ENCODE measurements around the gene FAM20C.

Gene FAM20C

DNA sequence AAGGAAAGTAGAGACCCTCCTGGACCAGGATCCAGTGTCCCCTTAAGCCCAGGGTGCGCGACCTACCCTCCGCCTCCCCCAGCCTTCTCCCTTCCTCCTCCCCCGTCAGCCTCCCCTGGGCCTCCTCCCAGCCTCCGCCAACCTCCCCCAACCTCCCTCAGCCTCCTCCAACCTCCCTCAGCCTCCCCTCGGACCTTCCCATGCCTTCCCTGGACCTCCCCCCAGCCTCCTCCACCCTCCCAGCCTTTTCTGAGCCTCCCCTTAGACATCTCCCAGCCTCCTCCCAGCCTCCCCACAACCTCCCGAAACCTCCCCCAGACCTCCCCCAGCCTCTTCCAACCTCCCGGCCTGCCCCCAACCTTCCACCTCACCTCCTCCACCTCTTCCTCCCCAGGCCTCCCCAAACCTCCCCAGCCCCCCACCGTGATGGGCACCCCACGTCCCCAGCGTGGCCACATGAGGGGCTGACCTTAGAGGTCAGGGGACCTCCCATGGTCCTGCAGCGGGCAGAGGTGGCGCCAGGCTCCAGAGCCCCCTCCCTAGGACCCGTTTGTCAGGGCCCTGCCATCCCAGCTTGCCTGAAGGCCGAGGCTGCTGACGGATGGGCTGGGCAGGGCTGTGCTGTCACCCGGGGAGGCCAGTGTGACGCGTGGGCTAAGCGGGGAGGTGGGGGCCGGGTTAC, 18.8 kb downstream of the FAM20C start:
- no peaks in the 10 kb centered on the region for H3K9me3 Mint-ChIP-seq
- no peak for DNase-seq (ENCODE audit: low spot score)
- no peak overlapping the region for H3K4me3 Mint-ChIP-seq
- no peaks in the 10 kb centered on the region for H3K36me3 Mint-ChIP-seq (ENCODE audit: low read depth)
- no peak overlapping the region for H3K27ac Mint-ChIP-seq
- H3K27me3 Mint-ChIP-seq (ENCODE audit: low read depth) = no peaks in the 10 kb centered on the region
- no peaks in the 10 kb centered on the region for H3K4me1 Mint-ChIP-seq (ENCODE audit: low read depth)

DNA sequence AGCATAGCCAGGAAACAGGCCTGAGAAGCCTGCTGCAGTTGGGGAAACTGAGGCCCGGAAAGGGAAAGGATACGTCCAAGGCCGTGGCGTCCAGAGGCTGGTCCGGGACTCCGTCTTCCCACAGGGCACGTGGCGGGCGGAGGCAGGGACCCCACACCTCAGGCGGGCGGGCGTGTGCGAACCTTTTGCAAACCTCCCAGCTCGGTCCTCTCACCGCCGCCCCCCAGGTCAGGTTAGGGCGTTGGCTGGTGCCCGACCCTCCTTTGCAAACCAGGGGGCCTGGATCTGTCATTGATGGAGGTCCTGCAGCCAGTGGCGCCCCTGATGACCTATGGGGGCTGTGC, 19.3 kb downstream of the FAM20C start:
- H3K4me3 Mint-ChIP-seq = no peak overlapping the region
- DNase-seq (ENCODE audit: low spot score) = no peak
- no peaks in the 10 kb centered on the region for H3K9me3 Mint-ChIP-seq
- H3K36me3 Mint-ChIP-seq (ENCODE audit: low read depth) = no peaks in the 10 kb centered on the region
- no peaks in the 10 kb centered on the region for H3K4me1 Mint-ChIP-seq (ENCODE audit: low read depth)
- H3K27ac Mint-ChIP-seq = no peak overlapping the region
- H3K27me3 Mint-ChIP-seq (ENCODE audit: low read depth) = no peaks in the 10 kb centered on the region

DNA sequence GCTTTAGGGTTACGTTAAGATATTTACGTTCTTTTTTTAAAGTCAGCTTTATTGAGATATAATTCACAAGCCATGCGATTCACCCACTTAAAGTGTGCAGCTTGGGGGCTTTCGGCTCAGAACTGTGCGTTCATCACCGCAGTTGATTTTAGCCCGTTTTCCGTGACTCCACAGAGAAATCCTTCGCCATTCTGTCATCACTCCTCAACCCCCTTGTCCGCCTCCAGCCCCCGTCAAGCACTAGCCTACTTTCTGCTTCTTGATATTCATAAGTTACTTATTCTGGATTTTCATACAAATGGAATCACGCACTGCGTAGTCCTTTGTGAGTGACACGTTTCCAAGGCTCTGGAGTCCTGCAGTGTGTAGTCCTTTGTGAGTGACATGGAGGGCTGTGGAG, 20.4 kb downstream of the FAM20C start:
- H3K4me1 Mint-ChIP-seq (ENCODE audit: low read depth) = no peaks in the 10 kb centered on the region
- H3K27me3 Mint-ChIP-seq (ENCODE audit: low read depth) = no peaks in the 10 kb centered on the region
- H3K4me3 Mint-ChIP-seq = no peak overlapping the region
- DNase-seq (ENCODE audit: low spot score) = no peak
- no peak overlapping the region for H3K27ac Mint-ChIP-seq
- H3K36me3 Mint-ChIP-seq (ENCODE audit: low read depth) = no peaks in the 10 kb centered on the region
- no peaks in the 10 kb centered on the region for H3K9me3 Mint-ChIP-seq

DNA sequence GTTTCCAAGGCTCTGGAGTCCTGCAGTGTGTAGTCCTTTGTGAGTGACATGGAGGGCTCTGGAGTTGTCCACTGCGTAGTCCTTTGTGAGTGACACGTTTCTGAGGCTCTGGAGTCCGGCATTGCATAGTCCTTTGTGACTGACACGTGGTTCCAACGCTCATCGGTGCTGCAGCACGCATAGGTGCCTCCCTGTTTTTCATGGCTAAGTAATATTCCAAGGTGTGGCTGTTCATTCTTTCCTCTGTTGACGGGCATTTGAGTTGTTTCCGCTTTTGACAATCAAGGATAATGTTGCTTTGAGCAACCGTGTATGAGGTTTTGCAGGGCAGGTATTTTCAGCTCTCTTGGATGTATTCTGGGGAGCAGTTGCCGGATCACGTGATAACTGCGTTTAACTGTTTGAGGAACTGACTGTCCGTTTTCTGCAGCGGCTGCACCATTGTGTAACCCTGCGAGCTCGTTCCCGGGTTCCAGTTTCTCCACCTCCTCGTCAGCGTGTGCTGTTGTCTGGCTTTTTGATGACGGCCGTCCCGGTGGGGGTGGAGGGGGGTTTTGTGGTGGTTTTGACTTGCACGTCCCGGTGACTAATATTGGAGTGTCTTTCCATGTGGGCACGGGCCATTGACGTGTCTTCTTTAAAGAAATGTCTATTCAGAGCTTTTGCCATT, 21.1 kb downstream of the FAM20C start:
- Mint-ChIP-seq H3K36me3 (ENCODE audit: low read depth) (no peaks in the 10 kb centered on the region), H3K9me3 (no peaks in the 10 kb centered on the region), H3K4me1 (ENCODE audit: low read depth) (no peaks in the 10 kb centered on the region), H3K27ac (no peak overlapping the region), H3K4me3 (no peak overlapping the region), H3K27me3 (ENCODE audit: low read depth) (no peaks in the 10 kb centered on the region)
- DNase-seq (ENCODE audit: low spot score) = no peak

DNA sequence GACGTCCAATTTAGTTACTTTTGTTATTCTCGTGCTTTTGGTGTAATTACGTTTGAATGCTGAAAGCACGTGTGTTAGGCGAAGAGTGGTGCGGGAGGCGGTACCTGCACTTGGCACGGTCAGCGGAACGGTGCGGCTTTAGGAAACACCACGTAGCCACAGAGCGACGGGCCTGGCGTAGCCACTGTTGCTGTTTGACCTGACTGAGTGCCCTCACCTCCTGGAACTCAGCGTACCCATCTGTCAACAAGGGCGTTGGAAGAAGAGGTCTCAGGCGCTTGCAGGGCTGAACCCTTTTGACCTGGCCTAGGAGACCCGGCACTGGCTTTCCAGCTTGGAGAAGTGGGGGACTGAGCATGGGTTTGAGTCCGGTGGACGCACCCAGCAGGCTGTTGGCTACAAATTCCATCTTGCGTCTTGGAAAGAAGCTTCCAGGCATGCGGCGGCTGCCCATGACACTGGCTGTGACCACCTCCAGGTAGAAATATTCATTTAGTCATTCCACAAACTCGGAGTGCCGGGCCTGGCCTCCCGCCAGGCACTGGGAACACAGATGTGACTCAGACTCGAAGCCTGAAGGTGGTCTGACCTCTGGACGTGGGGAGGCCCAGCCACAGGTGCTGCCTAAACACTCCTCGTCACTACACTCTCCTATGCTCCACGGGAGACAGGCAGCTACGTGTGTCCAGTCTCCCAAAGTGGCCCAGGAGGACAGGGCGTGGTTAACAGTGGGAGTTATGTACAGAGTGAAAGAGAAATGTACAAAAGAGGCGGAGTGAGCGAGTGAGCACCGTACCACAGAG, 22.2 kb downstream of the FAM20C start:
- no peak for DNase-seq (ENCODE audit: low spot score)
- Mint-ChIP-seq H3K4me1 (ENCODE audit: low read depth) (no peaks in the 10 kb centered on the region), H3K36me3 (ENCODE audit: low read depth) (no peaks in the 10 kb centered on the region), H3K4me3 (no peak overlapping the region), H3K9me3 (no peaks in the 10 kb centered on the region), H3K27me3 (ENCODE audit: low read depth) (no peaks in the 10 kb centered on the region), H3K27ac (no peak overlapping the region)

DNA sequence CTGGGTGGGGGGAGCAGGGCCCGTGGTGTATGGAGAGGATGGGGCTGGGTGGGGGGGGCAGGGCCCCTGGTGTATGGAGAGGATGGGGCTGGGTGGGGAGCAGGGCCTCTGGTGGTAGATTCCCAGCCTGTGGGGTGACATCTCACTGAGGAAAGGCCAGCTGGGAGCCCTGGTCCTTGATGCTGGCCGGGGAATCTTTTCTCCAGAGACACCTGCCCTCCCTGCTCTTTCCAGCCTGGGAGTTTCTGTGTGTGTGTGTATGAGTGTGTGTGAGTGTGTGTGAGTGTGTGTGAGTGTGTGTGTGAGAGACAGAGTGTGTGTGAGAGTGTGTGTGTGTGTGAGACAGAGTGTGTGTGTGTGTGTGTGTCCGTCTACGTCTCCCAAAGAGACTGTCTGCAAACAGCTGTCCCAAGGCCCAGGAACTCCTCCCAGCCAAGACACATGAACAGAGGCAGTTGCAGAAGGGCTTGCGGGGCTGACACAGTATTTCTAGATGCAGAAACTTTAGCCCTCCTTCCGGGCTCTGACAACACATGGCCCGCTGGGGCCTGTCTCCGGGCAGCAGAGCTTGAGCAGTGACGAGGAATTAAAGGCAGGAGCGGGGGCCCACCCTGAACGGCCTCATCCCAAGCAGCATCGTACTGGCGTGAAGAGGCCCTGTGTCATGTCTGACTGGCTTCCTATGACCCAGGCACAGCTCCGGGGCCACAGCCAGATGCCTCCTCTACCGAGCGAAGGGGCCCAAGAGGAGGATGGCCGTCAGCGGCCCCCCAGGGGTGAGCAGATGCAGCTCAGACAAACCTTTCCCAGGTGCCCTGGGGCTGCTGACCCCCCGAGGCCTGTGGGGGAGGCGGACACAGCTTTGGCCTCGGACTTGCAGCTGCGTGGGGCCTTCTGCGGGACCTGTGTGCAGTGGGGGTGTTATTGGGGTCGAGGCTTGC, 24.3 kb downstream of the FAM20C start:
- H3K4me3 Mint-ChIP-seq = no peak overlapping the region
- no peak for DNase-seq (ENCODE audit: low spot score)
- no peaks in the 10 kb centered on the region for H3K27me3 Mint-ChIP-seq (ENCODE audit: low read depth)
- no peak overlapping the region for H3K27ac Mint-ChIP-seq
- H3K9me3 Mint-ChIP-seq = no peaks in the 10 kb centered on the region
- H3K4me1 Mint-ChIP-seq (ENCODE audit: low read depth) = no peaks in the 10 kb centered on the region
- no peaks in the 10 kb centered on the region for H3K36me3 Mint-ChIP-seq (ENCODE audit: low read depth)

DNA sequence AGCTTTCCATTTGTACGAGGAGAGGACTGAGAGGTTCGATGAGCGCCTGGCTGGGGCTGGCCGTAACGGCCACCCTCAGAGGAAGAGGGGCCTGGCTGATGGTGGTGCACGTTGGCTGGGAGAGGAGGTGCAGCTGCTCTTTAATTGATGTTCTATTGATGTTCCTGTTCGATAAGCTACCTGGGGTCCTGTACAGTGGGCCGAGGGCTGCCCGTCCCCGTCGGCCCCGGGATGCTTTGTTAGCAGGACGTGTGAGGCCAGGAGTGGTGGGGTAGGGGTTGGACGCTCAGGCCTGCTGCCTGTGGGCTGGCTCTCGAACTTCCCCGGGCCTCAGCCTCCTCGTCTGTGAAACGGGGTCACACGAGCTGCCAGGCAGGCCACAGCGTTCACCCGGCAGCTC, 25.4 kb downstream of the FAM20C start:
- DNase-seq (ENCODE audit: low spot score) = no peak
- Mint-ChIP-seq H3K9me3 (no peaks in the 10 kb centered on the region), H3K27me3 (ENCODE audit: low read depth) (no peaks in the 10 kb centered on the region), H3K4me3 (no peak overlapping the region), H3K4me1 (ENCODE audit: low read depth) (no peaks in the 10 kb centered on the region), H3K27ac (no peak overlapping the region), H3K36me3 (ENCODE audit: low read depth) (no peaks in the 10 kb centered on the region)

DNA sequence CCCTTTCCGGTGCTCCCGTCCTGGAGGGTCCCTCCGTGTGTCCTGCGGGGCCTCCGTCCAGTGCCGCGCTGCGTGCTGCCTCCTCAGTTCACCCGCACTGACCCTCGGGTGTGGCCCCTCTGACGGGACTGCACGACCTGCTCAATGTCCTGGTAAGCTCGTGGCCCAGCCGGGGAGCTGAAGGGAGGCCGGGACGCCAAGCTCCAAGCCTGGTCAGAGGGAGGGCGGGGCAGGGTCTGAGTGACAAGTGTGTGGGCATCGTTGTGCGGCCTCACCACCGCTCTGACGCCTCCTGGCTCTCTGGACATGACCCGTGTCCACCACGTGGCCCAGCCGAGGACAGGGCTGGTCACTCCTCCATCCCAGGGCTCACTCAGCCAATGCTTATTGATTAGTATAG, 25.9 kb downstream of the FAM20C start:
- Mint-ChIP-seq H3K36me3 (ENCODE audit: low read depth) (no peaks in the 10 kb centered on the region), H3K27ac (no peak overlapping the region), H3K4me1 (ENCODE audit: low read depth) (no peaks in the 10 kb centered on the region), H3K27me3 (ENCODE audit: low read depth) (no peaks in the 10 kb centered on the region), H3K4me3 (no peak overlapping the region), H3K9me3 (no peaks in the 10 kb centered on the region)
- no peak for DNase-seq (ENCODE audit: low spot score)

DNA sequence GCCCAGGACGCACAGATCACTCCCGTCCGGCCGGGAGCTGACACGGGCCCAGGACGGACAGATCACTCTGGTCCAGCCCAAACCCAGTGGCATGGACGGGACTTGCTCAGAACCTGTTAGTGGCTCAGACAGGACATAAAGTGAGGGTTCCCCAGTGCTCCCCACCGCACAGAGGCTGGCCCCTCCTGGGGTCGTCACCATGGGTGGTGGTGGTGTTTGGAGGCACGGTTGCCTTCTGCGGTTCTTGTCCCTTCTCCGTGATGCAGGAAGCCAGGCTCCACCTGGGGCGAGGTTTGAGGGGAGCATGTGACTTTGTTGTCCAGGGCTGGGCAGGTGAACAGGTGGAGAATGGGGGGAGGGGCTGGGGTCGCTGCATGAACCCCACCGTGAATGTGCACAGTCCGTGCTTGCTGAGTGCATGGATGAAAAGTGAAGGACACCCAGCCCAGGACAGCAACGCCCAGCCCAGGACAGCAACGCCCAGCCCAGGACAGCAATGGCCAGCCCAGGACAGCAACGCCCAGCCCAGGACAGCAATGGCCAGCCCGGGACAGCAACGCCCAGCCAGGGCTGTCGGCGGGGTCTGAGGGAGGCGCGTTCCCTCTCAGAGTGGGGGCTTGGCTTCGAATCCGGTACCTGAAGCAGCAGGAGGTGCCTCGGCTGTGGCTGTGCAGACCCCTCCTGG, 26.7 kb downstream of the FAM20C start:
- Mint-ChIP-seq H3K27me3 (ENCODE audit: low read depth) (no peaks in the 10 kb centered on the region), H3K4me1 (ENCODE audit: low read depth) (no peaks in the 10 kb centered on the region), H3K9me3 (no peaks in the 10 kb centered on the region), H3K27ac (no peak overlapping the region), H3K4me3 (no peak overlapping the region), H3K36me3 (ENCODE audit: low read depth) (no peaks in the 10 kb centered on the region)
- DNase-seq (ENCODE audit: low spot score) = no peak

DNA sequence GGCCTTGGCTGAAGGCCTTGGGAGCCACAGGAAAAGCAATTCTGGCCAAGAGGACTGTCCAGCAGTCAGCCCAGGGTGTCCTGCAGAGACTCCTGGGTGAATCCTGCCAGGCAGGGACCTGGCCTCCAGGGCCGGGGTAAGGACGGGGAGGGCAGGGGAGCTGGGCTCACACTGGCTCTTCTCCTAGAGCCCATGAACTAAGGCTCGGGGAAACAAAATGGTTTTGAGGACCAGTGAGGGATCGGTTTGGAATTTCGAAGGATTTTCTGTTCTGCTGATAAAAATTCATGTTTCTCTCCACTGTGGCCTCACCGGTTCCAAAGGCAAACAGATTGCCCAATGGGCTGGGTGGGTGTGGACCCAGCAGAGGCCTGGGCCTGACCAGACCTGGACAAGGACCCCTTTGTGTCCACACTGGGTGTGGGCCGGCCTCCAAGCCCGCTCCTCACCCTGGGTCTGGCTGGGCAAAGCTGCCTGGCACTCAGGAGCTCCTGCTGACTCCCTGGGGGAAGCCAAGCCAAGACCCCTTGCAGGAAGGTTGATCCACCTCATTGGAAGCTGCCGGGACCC, 27.3 kb downstream of the FAM20C start:
- Mint-ChIP-seq H3K27me3 (ENCODE audit: low read depth) (no peaks in the 10 kb centered on the region), H3K27ac (no peak overlapping the region), H3K9me3 (no peaks in the 10 kb centered on the region), H3K36me3 (ENCODE audit: low read depth) (no peaks in the 10 kb centered on the region), H3K4me1 (ENCODE audit: low read depth) (no peaks in the 10 kb centered on the region), H3K4me3 (no peak overlapping the region)
- no peak for DNase-seq (ENCODE audit: low spot score)

DNA sequence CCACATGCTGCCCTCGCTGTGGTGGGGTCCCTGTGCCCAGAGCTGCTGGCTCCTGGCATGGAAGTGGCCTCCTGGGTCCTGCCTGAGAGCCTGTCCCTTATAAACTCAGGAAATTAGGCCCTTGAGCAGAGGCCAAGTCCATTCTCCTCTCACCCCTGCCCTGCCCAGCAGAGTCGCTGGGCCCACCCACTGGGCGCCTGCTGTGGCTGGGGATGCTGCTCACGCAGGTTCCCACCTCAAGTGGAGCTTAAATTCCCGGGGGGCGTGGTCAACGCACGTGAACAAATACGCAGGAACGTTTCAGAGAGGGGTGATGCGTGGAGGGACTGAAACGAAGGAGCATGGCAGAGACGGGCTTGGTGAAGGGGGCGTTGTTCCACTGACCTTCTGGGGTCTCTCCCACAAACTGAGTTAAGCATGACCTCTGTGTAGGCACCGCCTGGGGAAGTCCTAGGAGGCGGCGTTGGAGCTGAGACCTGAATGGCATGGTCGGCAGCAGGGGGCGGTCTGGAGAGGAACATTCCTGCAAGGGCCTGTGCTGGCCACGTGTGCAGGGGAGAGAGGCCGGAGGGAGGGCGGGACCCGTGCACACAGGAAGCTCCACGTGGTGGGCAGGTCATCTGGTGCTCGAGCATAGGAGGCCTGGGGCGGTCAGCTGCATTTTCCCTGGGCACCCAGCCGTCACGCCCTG, 27.9 kb downstream of the FAM20C start:
- Mint-ChIP-seq H3K9me3 (no peaks in the 10 kb centered on the region), H3K27me3 (ENCODE audit: low read depth) (no peaks in the 10 kb centered on the region), H3K4me3 (no peak overlapping the region), H3K27ac (no peak overlapping the region), H3K4me1 (ENCODE audit: low read depth) (no peaks in the 10 kb centered on the region), H3K36me3 (ENCODE audit: low read depth) (no peaks in the 10 kb centered on the region)
- DNase-seq (ENCODE audit: low spot score) = no peak

DNA sequence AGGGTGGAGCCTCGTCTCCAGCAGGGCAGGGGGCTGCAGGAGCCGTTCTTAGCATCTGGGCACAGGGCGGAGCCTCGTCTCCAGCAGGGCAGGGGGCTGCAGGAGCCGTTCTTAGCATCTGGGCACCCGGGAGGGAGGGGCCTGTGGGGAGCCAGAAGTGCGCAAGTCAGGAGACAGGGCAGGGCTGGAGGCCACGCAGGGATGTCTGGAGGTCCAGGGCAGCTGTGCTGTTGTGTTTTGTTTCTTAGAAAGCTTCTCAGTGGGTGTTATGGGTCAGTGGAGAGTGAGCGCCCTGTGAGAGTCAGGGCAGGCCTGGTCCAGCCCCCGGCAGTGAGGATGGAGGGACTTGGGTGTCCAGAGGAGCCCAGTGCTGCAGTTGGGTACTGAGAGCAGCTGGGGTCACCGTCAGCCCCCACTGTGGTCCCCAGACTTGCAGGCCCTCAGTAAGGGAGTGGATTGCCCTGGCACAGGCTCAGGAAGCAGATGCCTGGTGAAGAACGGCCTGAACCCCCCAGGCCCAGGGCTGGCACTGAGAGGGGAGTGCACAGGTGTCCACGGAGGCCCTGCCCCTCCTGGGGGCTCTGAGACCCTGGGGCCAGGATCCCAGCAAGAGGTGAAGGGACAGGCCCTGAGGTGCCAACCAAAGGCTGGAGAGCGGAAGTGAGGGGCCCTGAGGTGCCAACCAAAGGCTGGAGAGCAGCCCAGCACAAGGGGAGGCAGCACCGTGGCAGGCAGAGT, 29.8 kb downstream of the FAM20C start:
- Mint-ChIP-seq H3K36me3 (ENCODE audit: low read depth) (no peaks in the 10 kb centered on the region), H3K27ac (no peak overlapping the region), H3K4me1 (ENCODE audit: low read depth) (no peaks in the 10 kb centered on the region), H3K9me3 (no peaks in the 10 kb centered on the region), H3K4me3 (no peak overlapping the region), H3K27me3 (ENCODE audit: low read depth) (no peaks in the 10 kb centered on the region)
- DNase-seq (ENCODE audit: low spot score) = no peak
